NT2/D1 (cell line): ENCODE data around the gene PREPL.

Source experiments
- SUZ12 ChIP-seq: IDR thresholded peaks from 2 replicates; pipeline ENCODE4 v1.6.1; 2011; ENCODE audit not compliant: insufficient read length, insufficient read depth; ENCODE audit errors: extremely low read depth
- YY1 ChIP-seq: IDR thresholded peaks from 2 replicates; pipeline ENCODE4 v1.6.1; 2011; ENCODE audit not compliant: insufficient read length, insufficient read depth
- ZNF274 ChIP-seq: IDR thresholded peaks from 2 replicates; pipeline ENCODE4 v1.6.1; 2011; ENCODE audit warnings: mild to moderate bottlenecking, low read depth, low read length

GRCh38 chr2:44329343-44329742 lies 32.0 kb downstream of the PREPL start:
- TF ChIP-seq YY1: no peak
- no peak for TF ChIP-seq ZNF274
- no peak for TF ChIP-seq SUZ12
